Posterior cingulate gyrus (tissue), 11 donors: ENCODE measurements around the gene ARF3.

Source experiments
- DNase-seq, 10 donors: peaks; one replicate each; pipeline versions ENCODE4 v3.0.0 to v3.0.0-alpha.2; 2020 to 2021; ENCODE audit warnings: mixed read lengths in 3 of 10
- intact Hi-C: fragments of 100-400 bp; cut with DNase I; formaldehyde crosslinking; loops from one replicate; pipeline ENCODE4 v1.15.1; 2023

Gene ARF3

DNA sequence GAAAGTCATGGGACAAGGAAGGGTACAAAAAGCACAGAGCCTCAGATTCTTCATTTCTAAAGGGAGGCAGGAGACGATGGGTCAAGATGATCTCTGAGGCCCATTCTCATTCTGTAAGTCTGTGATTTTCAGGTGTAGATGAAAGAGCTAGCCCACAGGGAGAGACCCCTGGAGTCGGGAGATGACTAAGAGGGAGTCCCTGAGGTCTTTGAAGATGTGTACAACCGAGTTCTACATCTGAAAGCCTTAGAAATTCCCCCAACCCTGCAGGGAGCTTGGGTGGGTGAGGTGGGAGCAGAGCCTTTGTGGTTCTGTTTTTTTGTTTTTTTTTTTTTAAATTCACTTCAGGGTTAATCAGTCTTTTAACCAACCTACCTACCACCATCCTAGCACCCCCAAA is 11.2 kb upstream of the ARF3 start:
- no peak for DNase-seq
- intact Hi-C loops, result no loop called here

GRCh38 chr12:48967991-48968390 is 10.7 kb upstream of the ARF3 start:
- intact Hi-C loops, result no loop called here

DNA sequence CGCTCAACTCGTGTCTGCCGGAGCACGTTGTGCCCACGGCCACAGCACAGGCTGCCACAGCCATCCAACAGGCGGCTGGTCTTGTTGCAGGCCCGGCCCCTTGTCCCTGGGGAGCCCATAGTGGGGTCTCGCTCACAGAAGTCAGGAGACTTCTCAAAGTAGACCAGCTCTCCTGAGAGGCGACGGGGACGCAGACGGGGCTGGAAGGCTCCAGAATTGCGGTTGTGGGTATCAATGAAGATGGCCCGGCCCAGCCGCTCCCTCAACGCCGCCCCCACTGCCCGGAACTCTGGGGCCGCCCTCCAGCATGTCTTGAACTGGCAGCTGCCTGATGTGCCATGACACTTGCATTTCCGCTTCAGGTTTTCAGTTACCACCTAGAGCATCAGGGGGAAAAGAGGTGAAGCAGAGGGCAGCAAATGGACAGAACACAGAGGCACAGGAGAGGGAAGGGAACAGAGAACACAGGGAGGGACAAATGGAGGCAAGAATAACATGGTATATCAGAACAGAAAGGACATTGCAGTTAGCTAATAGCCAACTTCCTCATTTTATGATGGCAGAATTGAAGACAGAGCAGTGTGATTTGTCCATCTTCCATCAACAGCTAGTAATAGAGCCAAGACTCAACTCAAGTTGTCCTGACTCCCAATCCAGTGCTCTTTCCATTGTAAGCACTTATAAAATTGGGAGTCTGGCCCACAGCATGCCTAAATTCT is 9.0 kb upstream of the ARF3 start:
- DNase-seq, result no peak
- intact Hi-C loops, result no loop called here

More at GRCh38 chr12:48967991-48968390, 10.7 kb upstream of the ARF3 start:
- DNase-seq, result no peak

GRCh38 chr12:48965298-48965838 is 8.1 kb upstream of the ARF3 start:
- intact Hi-C loops, result no loop called here
- DNase-seq, result peak in 1 of 10 donors; percentile 8

- intact Hi-C loops, result no loop called here
- no peak for DNase-seq
Observed at GRCh38 chr12:48961801-48962200, 4.5 kb upstream of the ARF3 start.

- intact Hi-C loops, result no loop called here
- no peak for DNase-seq
Observed at GRCh38 chr12:48961331-48961730, 4.0 kb upstream of the ARF3 start.

GRCh38 chr12:48960834-48961233 is 3.5 kb upstream of the ARF3 start:
- intact Hi-C loops, result loop anchor here (1.0 kb wide), 1 partner anchor 28 kb away; no protein-coding TSS in a partner anchor
- no peak for DNase-seq

DNA sequence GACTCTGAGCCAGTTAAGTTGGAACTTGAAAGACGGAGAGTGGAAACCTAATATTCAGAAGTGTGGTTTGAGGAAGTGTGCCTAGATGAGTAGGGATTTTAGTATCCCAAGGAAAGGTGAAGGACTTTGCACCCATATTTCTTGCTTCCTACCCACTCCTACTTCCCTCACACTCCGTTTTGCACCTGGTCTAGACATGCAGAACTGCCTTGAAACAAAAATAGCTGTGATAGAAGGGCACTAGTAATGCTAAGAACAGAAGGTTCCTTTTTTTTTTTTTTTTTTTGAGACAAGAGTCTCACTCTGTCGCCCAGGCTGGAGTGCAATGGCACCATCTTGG is 732 bp upstream of the ARF3 start:
- no peak for DNase-seq
- intact Hi-C loops, result no loop called here

DNA sequence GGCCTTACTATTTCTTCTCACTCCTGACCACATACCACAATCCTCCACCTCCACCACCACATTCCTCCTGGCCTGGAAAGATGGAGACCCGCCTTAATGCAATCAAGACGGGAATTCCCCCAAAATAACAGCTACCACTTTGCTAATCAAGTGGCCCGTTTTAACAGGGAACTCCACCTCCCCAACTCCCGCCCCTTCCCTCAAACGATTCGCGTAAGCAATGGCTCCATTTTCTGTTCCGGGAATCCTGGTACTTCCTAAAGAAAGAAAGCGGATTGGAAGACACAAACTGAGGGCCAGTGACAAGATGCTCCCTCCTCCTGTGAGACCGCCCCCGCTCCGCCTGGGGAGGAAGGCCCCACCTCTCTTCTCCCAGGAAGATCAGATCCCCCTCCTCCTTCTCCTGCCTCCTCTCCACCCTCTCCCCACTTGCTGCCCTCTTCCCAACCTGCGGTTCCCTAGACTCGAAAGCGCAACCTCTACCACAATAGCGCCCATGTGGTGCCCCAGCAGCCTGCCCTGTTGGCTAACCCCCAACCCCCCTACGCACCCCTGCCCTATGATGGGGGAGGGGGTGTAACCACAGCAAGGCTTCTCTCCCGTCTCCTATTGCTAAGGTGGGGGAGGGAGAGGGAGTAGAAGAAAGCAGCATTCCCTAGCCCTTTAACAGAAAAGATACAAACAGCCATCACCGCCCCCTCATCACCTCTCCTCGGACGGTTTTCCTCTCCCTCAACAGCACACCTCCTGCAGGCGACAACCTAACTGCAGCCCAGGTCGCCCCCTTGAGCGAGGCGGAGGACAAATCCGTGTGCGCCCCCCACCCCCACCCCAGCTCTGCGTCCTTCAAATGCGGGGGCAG is 777 bp downstream of the ARF3 start:
- intact Hi-C loops, result no loop called here
- peak in 9 of 10 donors; percentile 47 to 97 (median 79) for DNase-seq

DNA sequence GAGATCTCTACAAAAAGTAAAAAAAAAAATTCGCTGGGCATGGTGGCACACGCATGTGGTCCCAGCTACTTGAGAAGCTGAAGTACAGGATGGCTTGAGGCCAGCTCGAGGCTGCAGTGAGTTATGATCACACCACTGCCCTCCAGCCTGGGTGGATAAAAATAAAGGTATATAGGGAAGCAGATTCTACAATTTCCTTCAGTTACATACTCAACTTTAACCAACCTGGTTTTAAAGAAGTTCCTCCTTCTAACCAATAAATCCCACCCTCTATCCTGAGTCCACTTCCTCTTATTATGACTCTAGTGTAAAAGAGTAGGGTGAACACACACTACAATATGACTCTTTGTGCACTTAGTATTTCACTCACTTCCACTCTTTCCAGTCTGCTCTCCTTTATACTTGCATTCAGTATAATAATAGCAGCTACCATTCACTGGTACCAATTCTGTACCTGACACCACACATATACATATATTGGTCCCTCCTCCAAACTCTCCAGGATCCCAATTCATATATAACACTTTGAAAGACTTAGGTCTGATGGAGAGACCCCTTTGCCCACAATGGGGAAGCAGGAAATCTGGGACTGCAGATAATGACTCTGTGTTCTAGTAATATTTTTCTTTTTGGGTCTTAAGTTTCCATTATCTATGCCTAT is 2.3 kb downstream of the ARF3 start:
- no peak for DNase-seq
- intact Hi-C loops, result no loop called here

DNA sequence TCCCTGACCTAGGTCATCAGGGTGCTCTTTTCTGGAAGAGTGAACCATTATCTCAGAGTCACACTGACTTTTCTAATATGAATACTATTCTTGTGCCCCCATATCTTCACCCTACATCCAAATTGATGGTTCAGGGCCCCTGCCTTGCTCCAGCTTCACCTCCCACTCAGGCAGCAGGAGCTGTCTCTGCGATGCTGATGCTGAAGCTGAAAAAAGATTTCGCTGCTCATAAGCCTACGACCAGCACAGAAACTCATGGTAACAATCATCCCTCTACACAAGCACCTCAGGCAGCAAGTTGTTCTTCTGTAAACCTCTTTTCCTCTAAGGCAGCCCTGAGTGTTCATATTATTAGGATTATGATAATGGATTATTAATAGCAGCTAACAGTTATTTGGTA is 3.2 kb downstream of the ARF3 start:
- no peak for DNase-seq
- intact Hi-C loops, result no loop called here

DNA sequence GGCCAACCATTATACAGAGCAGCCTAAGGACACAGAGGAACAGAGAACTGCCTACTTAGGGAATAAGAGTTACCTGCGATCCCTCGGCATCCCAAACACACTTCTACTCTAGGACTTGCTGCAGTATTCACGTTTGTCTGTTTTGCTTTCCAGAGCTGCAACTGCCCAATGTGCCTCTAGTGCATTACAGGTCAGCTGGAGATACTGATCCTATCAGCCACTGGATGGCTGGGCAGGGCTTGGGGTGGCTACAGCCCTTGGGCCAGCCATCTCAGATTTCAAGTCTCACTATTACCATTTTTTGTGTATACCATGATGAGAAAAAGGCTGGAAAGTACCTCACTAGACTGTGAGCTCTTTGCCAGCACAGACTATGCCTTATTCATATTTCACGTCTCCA is 4.6 kb downstream of the ARF3 start:
- DNase-seq, result no peak
- intact Hi-C loops, result no loop called here

DNA sequence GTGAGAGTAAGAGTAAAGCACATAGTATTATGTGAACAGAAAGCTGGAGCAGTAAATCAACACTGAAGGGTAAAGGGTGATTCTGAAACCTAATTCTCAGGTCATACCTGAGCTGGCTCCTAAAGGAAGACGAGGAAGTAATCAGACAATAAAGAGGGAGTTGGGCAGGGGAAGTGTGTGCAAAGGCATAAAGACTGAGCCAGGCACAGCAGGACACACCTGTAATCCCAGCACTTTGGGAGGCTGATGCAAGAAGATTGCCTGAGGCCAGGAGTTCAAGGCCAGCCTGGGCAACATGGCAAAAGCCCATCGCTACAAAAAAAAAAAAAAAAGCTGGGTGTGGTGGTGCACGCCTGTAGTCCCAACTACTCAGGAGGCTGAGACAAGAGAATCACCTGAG is 9.6 kb downstream of the ARF3 start:
- no peak for DNase-seq
- intact Hi-C loops, result no loop called here

- no peak for DNase-seq
- intact Hi-C loops, result no loop called here
Observed at GRCh38 chr12:48946943-48947342, 10.3 kb downstream of the ARF3 start.

- DNase-seq, result no peak
- intact Hi-C loops, result no loop called here
Observed at GRCh38 chr12:48946205-48946604, 11.1 kb downstream of the ARF3 start.

DNA sequence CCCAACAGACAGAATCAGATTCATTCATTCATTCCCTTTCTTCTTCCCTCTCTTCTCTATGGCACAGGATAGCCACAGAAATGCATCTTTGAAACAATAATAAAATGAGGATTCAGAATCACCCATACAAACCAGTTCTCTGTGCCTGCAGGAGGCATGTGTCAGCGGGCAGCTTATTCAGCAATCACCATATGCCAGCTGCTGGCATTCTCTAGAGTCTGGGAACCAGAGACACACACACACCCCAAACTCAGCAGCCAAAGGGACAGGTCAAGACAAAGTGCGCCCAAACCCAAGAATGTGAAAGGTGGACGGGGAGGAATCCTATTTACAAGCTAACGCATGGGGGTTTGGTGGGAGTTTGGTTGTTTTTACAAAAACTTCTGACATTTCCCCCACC is 14.1 kb downstream of the ARF3 start:
- intact Hi-C loops, result no loop called here
- DNase-seq, result no peak

- no peak for DNase-seq
- intact Hi-C loops, result no loop called here
Observed at GRCh38 chr12:48940181-48940580, 17.1 kb downstream of the ARF3 start.

DNA sequence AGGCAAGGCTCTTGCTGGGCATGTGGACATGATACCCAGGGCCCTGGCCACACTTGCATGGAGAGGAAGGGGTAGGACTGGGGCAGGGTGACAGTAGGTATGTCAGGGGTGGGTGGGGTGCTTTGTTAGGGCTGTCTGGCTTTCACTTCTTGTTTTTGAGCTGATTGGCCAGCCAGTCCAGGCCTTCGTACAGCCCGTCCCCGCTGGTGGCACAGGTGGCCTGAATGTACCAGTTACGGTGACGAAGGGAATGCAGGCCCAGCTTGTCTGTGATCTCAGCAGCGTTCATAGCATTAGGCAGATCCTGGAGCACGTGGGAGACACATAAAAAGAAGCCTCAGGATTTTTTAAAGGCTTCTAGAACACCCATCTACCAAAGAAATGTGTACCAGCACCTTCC is 18.5 kb downstream of the ARF3 start:
- peak in 1 of 10 donors; percentile 46 for DNase-seq
- intact Hi-C loops, result no loop called here

DNA sequence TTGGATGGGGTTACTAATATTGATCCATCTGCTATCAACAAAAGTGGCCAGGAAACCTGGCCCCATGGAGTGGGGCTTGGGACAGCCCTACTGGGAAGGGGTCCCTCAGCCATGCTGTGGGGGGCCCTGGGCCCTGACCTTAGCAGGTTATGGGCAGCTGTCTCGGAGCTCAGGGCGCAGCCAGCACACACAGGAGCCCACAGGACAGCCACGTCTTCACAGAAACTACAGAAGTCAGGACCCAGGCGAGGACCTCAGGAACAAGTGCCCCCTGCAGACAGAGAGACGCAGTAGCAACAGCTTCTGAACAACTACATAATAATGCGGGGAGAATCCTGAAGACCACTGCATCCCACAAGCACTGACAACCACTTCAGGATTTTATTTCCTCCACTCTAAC is 20.1 kb downstream of the ARF3 start:
- DNase-seq, result no peak
- intact Hi-C loops, result loop anchor here (2.0 kb wide), 1 partner anchor 84 kb away; the partner anchor contains the start of gene DDX23

- peak; percentile 40 to 95 (median 78) for DNase-seq
- intact Hi-C loops, result loop anchor here (2.0 kb wide), 1 partner anchor 84 kb away; the partner anchor contains the start of gene DDX23
Observed at GRCh38 chr12:48936379-48936979, 20.8 kb downstream of the ARF3 start.

DNA sequence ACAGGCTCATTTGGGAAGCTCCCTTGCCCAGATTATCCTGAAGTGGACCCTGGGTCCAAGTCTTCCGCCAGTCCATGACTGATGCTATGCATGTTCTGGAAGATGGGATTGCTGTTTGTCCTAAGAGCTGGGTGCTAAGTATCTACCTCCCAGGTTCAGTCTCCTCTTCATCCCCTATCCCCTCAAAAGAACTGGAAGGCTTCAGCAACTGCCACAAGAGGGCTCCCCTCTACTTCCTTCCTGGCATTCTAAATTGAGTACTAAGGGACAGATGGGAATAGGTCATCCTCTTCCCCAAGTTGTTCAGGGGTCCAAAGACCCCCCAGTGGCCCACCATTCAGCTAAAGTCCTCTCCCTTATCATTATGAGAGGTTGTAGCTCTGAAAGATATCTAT is 23.0 kb downstream of the ARF3 start:
- DNase-seq, result no peak
- intact Hi-C loops, result no loop called here
